KOPT-K1 (cell line): ENCODE measurements around the gene SC5D.
A peak's percentile ranks its signal among the peaks of the same experiment; 100 is the strongest.

ENCODE experiments used
- H3K27ac ChIP-seq: fragments of 200-600 bp; sonication (generic); 2 replicates; pipeline ENCODE4 v1.5.1; 2016; ENCODE audit warnings: antibody characterized with exemption, mild to moderate bottlenecking, low read depth, low read length; ENCODE audit not compliant: poor library complexity, severe bottlenecking
- H3K36me3 ChIP-seq: fragments of 200-600 bp; sonication (generic); 2 replicates; pipeline ENCODE4 v1.5.1; 2017; ENCODE audit warnings: antibody characterized with exemption, mild to moderate bottlenecking, low read length, moderate library complexity; ENCODE audit not compliant: insufficient read depth
- H3K9me3 ChIP-seq: fragments of 200-600 bp; sonication (generic); 2 replicates; pipeline ENCODE4 v1.5.1; 2017; ENCODE audit warnings: antibody characterized with exemption, low read length, mild to moderate bottlenecking; ENCODE audit not compliant: insufficient read depth, poor library complexity, severe bottlenecking

SC5D gene

DNA sequence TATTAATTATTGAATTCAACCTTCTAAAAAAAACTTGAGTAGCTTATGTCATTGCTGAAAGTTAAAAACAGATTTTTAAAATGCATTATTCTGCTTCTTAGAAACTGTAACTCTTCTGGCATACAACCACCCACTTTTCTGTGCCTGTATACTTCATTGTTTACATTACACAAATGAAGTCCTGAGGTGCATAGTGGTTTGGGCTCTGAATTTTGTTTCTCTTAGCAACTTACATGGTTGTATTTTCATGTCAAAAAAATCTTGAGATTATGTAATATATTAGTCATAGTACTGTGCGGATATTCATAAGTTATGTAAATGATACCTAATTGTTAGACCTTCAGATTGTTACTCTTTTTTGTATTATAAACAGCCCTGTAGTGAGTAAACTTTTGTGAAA is 12.2 kb downstream of the SC5D start:
- Histone ChIP-seq H3K36me3 (peaks cover 71% of the 10 kb centered on the region), H3K27ac (no peak overlapping the region), H3K9me3 (no peaks in the 10 kb centered on the region)

- no peak overlapping the region for H3K27ac ChIP-seq
- no peaks in the 10 kb centered on the region for H3K9me3 ChIP-seq
- peaks cover 63% of the 10 kb centered on the region for H3K36me3 ChIP-seq
Measured at GRCh38 chr11:121308816-121309215, 16.2 kb downstream of the SC5D start.

DNA sequence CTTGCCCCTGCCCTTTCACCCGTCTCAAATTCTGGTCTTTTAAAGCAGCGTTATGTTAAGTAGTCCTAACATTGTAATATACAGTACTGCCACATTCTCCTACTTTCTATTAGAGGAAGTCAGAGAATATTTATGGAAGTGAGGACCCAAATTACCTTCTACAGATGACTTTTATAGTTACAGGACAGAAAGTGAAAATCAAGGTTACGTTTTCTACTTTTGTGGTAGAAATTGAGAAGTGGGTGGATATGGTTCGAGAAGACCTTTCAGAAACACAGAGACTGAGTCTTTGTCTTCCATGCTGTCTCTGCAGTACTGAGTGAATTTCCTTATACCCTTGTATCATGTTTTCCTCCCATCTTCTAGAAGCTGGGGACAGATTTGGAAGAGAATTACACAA is 17.1 kb downstream of the SC5D start:
- Histone ChIP-seq H3K36me3 (peaks cover 54% of the 10 kb centered on the region), H3K9me3 (no peaks in the 10 kb centered on the region), H3K27ac (no peak overlapping the region)

DNA sequence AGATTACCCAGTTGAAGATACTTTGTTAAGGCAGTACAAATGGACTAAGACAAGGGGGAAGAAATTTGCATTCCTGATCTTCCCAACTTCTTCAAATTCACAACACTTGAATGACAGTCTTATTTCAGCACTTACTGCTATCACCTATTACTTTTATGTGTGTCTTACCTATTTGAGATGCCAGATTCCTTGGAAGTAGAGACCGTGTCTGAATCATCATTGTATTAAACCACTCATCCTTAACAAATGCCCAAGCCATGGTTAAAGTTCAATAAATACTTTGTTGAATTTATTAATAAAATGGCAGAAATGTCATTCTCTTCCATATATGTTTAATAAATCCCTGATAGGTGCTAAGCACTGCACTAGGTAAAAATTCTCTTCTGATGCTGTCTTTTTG is 18.3 kb downstream of the SC5D start:
- Histone ChIP-seq H3K36me3 (peaks cover 42% of the 10 kb centered on the region), H3K27ac (no peak overlapping the region), H3K9me3 (no peaks in the 10 kb centered on the region)

DNA sequence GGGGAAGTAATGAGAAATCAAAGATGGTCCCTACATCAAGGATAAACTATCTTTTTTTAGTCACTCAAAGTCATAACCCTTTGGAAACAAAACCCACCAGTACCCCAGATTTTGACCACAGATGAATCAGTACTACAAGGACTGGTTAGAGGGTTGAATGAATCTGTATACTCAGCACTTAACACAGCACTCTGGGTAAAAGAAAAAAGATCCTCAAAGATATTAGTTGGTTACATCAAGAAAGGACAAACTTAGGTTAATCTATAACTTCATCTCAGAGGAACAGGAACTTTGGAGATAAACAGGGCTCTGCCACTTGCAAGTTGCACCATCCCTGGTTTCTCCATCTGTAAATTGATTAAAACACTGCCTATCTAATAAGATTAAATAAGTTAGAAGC is 18.8 kb downstream of the SC5D start:
- no peaks in the 10 kb centered on the region for H3K9me3 ChIP-seq
- peaks cover 37% of the 10 kb centered on the region for H3K36me3 ChIP-seq
- H3K27ac ChIP-seq = no peak overlapping the region

DNA sequence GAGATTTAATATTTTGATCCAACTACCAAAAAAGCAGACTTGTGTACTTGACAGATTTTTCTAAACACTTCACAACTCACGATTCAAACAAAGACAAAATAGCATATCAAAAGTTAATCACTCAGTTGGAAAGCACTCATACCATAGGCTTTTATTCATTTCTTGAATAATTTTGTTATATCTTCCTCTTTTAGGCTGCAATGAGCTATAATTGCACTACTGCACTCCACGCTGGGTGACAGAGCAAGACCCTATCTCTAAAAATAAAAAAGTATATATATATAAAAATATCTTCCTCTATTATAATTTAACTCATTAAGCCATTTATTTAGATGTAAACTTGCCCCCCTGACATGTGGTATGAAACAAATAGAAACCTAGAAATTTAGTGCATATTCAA is 19.9 kb downstream of the SC5D start:
- Histone ChIP-seq H3K36me3 (peaks cover 26% of the 10 kb centered on the region), H3K27ac (no peak overlapping the region), H3K9me3 (no peaks in the 10 kb centered on the region)

DNA sequence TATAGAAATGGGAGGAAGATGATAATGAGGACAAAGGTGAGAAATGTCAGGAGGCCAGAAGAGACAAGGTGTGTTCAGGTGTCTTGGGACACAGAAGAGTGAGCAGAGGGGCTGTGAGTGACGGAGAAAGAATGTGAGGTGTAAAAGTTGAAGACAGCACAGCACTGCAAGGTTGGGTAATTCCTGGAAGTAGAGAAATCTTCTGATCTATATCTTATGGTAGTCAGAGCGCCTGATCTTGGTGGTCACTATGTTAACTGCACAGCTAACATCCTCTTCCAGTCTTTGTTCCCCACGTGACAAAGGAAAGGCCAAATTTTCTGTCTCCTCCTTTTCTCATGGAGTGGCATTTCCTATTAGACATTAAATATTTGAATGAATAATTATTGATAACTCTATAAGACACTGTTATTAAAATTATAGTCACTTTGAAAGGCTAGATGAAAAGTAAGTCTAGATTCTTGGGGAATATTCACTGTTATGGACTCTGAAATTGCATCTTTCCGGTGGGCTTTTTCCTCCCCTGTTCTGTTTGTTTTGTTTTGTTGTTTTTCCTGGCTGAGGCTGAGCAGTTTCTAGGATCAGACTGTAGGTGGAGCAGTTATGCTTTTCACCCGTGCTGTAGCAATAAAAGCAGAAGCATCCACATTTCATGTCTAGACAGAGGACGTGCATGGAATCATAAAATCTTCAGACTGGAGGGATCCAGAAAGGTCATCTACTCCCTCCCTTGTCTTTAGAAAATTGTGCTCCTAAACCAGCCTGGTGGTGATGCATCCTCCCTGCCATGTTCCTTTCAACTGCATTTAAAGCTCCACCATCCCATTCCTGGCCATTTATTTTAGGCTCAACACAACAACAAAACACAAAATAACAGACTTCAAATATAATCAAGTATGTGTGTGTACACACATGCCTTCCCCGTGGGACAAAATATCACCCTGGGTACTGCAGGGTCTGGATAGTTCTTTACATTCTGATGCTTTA is 26.6 kb downstream of the SC5D start:
- H3K27ac ChIP-seq = no peak overlapping the region
- no peaks in the 10 kb centered on the region for H3K36me3 ChIP-seq
- H3K9me3 ChIP-seq = no peaks in the 10 kb centered on the region

GRCh38 chr11:121321614-121322243 is 29.2 kb downstream of the SC5D start:
- H3K27ac ChIP-seq = no peak overlapping the region
- H3K9me3 ChIP-seq = no peaks in the 10 kb centered on the region
- no peaks in the 10 kb centered on the region for H3K36me3 ChIP-seq

DNA sequence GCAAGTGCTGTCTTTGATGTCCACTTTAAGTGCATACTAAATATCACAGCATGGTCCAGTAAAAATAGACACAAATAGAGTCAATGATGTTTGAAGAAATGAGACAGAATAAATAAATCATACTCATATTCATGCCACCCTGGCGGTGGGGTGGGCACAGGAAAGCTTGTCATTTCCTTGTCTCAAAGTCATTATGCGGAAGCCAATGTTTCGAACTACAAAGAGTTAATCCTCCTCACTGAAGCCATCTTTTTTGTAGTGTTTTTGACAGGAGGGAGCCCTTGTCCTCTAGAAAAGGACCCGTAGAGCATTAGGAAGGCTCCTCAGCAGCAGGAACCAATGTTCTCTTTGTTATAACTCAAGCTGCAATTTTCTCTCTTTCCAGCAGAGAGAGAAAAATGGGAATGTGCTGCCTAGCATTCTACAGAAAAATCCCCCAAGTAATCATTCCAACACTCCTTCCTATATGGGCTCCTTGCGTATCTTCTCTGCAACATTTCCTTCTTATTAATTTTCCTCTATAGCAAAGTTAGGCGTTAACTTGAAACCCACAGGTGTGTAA is 30.6 kb downstream of the SC5D start:
- Histone ChIP-seq H3K36me3 (no peaks in the 10 kb centered on the region), H3K27ac (no peak overlapping the region), H3K9me3 (no peaks in the 10 kb centered on the region)

- H3K27ac ChIP-seq = no peak overlapping the region
- H3K36me3 ChIP-seq = no peaks in the 10 kb centered on the region
- H3K9me3 ChIP-seq = no peaks in the 10 kb centered on the region
Measured at GRCh38 chr11:121326230-121326629, 33.7 kb downstream of the SC5D start.

DNA sequence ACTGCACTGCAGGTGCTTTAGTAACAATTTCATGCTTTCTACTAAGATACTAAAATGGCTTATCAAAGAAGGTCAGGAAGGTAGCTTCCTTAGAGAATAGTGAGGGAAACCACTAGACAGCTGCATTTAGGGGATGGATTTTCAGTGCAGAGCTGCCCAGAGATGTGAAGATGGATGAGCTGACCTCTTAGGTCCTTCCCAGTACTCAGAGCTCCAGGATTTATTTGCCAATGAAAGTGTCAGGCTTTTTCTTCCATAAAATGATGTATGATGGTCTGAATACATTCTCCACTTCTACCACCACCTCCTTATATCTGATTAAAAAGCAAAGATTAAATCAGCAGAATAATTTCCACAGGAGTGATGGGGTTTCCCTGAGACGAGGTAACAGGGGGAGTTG is 35.0 kb downstream of the SC5D start:
- Histone ChIP-seq H3K27ac (no peak overlapping the region), H3K36me3 (no peaks in the 10 kb centered on the region), H3K9me3 (no peaks in the 10 kb centered on the region)

GRCh38 chr11:121328176-121328966 is 35.8 kb downstream of the SC5D start:
- Histone ChIP-seq H3K9me3 (no peaks in the 10 kb centered on the region), H3K27ac (peak overlapping the region; percentile 25), H3K36me3 (no peaks in the 10 kb centered on the region)

- Histone ChIP-seq H3K36me3 (no peaks in the 10 kb centered on the region), H3K27ac (no peak overlapping the region), H3K9me3 (no peaks in the 10 kb centered on the region)
Measured at GRCh38 chr11:121328967-121329679, 36.6 kb downstream of the SC5D start.

- no peak overlapping the region for H3K27ac ChIP-seq
- H3K9me3 ChIP-seq = no peaks in the 10 kb centered on the region
- H3K36me3 ChIP-seq = no peaks in the 10 kb centered on the region
Measured at GRCh38 chr11:121329781-121330395, 37.3 kb downstream of the SC5D start.
